KMS-11 (cell line): ENCODE results near the gene ZNF626.
"Not testable (repeated sequence)": the region's sequence is repeated elsewhere in the genome, so short reads cannot be mapped to it uniquely, and the experiment has no call there.

ENCODE experiments used
- H2AFZ ChIP-seq: fragments of 200-600 bp; sonication (generic); 2 replicates; pipeline ENCODE4 v1.6.1; 2016; ENCODE audit warnings: antibody characterized with exemption, mixed run types, low read depth
- H3K27ac ChIP-seq: fragments of 200-600 bp; sonication (generic); 2 replicates; pipeline ENCODE4 v1.6.1; 2016; ENCODE audit warnings: mild to moderate bottlenecking, mixed run types
- H3K27me3 ChIP-seq: fragments of 200-600 bp; sonication (generic); 2 replicates; pipeline ENCODE4 v1.6.1; 2017; ENCODE audit warnings: mild to moderate bottlenecking, low read depth, mixed run types, moderate library complexity; ENCODE audit not compliant: insufficient read depth
- H3K36me3 ChIP-seq: fragments of 200-600 bp; sonication (generic); 2 replicates; pipeline ENCODE4 v1.6.1; 2017; ENCODE audit warnings: mild to moderate bottlenecking, mixed run types; ENCODE audit not compliant: insufficient read depth
- H3K4me1 ChIP-seq: fragments of 200-600 bp; sonication (generic); 2 replicates; pipeline ENCODE4 v1.6.1; 2016; ENCODE audit warnings: mild to moderate bottlenecking, low read depth, mixed run types; ENCODE audit not compliant: poor library complexity, severe bottlenecking
- H3K4me2 ChIP-seq: fragments of 200-600 bp; sonication (generic); 2 replicates; pipeline ENCODE4 v1.7.0; 2016; ENCODE audit warnings: mild to moderate bottlenecking, mixed run types
- H3K4me3 ChIP-seq: fragments of 200-600 bp; sonication (generic); IDR thresholded peaks from 2 replicates; pipeline ENCODE4 v1.6.1; 2017; ENCODE audit warnings: low read depth, low read length, mixed read lengths; ENCODE audit not compliant: insufficient read depth
- H3K79me2 ChIP-seq: fragments of 200-600 bp; sonication (generic); 2 replicates; pipeline ENCODE4 v1.6.1; 2016; ENCODE audit warnings: low read depth, mixed run types; ENCODE audit not compliant: insufficient read depth
- H3K9ac ChIP-seq: fragments of 200-600 bp; sonication (generic); 2 replicates; pipeline ENCODE4 v1.6.1; 2016; ENCODE audit warnings: mild to moderate bottlenecking, mixed run types
- H4K20me1 ChIP-seq: fragments of 200-600 bp; sonication (generic); 2 replicates; pipeline ENCODE4 v1.6.1; 2016; ENCODE audit warnings: mild to moderate bottlenecking, mixed run types; ENCODE audit not compliant: insufficient read depth
- TF ChIP-seq, protein P1 (sequence below): fragments of 200-600 bp; sonication (generic); conservative IDR thresholded peaks from 2 replicates; pipeline ENCODE4 v1.6.1; 2017; ENCODE audit warnings: low read depth, mild to moderate bottlenecking, antibody characterized with exemption, low read length, moderate library complexity, mixed read lengths

The ZNF626 gene

DNA sequence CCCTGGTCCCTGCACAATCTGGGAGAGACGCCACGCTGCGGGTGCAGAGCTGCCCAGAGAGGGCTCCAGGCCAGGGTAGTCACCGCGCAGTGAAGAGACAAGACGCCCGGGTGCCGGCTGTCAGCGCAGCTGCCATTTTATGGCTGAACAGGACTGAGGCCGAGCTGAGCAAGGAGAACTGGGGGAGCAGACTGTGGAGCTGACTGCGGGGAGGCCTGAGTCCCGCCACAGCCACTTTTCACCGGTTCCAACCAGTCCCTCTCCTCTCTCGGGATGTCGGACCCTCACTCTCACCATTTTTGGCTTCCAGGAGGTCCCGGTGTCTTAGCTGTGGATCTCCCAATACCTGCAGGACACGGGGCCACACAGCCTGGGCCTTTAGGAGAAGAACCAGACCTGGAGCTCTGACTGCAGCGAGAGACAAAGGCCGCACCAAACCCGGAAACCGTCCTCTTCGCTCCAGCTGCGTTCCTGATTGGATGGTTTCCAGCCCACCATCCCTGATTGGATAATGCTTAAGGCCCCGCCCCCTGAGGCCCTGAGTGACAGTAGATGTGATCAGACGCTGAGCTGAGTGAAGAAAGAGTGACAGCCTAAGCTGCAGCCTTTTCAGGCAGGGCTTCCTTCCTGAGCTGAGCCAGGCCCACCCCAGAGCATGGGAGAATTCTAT is at the start of gene ZNF626:
Gene ZNF626, minus strand, starts transcription at position 422 of the 670 bp plus-strand sequence. Its CDS starts 125 bp downstream, at position 297.
- Histone ChIP-seq H2AFZ (no peak within 1 kb of the TSS), H4K20me1 (no peaks in the 10 kb centered on the region), H3K27me3 (no peaks in the 10 kb centered on the region), H3K79me2 (no peaks in the 10 kb centered on the region), H3K27ac (no peak within 1 kb of the TSS), H3K36me3 (no peaks in the 10 kb centered on the region), H3K4me1 (no peaks in the 10 kb centered on the region), H3K9ac (no peak within 1 kb of the TSS), H3K4me3 (no peak within 1 kb of the TSS), H3K4me2 (no peak within 1 kb of the TSS)
- TF ChIP-seq, protein P1, sequence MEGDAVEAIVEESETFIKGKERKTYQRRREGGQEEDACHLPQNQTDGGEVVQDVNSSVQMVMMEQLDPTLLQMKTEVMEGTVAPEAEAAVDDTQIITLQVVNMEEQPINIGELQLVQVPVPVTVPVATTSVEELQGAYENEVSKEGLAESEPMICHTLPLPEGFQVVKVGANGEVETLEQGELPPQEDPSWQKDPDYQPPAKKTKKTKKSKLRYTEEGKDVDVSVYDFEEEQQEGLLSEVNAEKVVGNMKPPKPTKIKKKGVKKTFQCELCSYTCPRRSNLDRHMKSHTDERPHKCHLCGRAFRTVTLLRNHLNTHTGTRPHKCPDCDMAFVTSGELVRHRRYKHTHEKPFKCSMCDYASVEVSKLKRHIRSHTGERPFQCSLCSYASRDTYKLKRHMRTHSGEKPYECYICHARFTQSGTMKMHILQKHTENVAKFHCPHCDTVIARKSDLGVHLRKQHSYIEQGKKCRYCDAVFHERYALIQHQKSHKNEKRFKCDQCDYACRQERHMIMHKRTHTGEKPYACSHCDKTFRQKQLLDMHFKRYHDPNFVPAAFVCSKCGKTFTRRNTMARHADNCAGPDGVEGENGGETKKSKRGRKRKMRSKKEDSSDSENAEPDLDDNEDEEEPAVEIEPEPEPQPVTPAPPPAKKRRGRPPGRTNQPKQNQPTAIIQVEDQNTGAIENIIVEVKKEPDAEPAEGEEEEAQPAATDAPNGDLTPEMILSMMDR = no peak

DNA sequence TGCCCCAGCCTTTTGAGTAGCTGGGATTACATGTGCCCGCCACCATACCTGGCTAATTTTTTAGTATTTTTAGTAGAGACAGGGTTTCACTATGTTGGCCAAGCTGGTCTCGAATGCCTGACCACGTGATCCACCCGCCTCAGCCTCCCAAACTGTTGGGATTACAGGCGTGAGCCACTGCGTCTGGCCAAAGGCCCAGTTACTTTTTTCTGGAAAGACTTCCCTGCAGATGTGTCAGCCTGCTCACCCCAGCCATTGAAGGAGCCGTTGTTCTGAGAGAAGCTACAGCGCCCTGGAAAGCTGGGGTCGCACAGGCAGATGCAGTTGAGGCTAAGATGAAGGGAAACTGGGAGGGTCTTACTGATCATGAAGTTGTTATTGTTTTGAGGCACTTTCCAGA is 7.9 kb upstream of the ZNF626 start:
- Histone ChIP-seq H3K27ac (no peak overlapping the region), H3K4me2 (no peak overlapping the region), H2AFZ (no peak overlapping the region), H3K79me2 (no peaks in the 10 kb centered on the region), H3K9ac (no peak overlapping the region), H3K27me3 (no peaks in the 10 kb centered on the region), H3K4me3 (no peak overlapping the region), H3K36me3 (no peaks in the 10 kb centered on the region), H4K20me1 (no peaks in the 10 kb centered on the region), H3K4me1 (no peaks in the 10 kb centered on the region)
- TF ChIP-seq, protein P1 = no peak

DNA sequence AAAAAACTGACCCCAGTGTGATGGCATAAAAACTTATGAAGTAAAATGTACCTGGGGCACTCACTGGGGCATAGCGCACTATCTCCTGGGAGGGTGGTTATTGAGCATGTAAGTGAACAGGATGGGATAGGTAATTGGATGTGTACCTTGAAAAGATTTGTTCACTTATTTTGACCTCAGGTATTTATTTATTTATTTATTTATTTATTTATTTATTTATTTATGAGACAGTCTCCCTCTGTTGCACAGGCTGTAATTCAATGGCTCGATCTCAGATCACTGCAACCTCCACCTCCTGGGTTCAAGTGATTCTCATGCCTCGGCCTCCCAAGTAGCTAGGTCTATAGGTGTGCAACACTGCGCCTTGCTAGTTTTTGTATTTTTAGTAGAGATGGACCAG is 5.9 kb upstream of the ZNF626 start:
- no peaks in the 10 kb centered on the region for H3K36me3 ChIP-seq
- H3K4me1 ChIP-seq = no peaks in the 10 kb centered on the region
- H3K4me3 ChIP-seq = no peak overlapping the region
- H3K79me2 ChIP-seq = no peaks in the 10 kb centered on the region
- no peaks in the 10 kb centered on the region for H3K27me3 ChIP-seq
- H2AFZ ChIP-seq = no peak overlapping the region
- no peaks in the 10 kb centered on the region for H4K20me1 ChIP-seq
- H3K9ac ChIP-seq = no peak overlapping the region
- H3K27ac ChIP-seq = no peak overlapping the region
- TF ChIP-seq, protein P1 = no peak
- H3K4me2 ChIP-seq = no peak overlapping the region

DNA sequence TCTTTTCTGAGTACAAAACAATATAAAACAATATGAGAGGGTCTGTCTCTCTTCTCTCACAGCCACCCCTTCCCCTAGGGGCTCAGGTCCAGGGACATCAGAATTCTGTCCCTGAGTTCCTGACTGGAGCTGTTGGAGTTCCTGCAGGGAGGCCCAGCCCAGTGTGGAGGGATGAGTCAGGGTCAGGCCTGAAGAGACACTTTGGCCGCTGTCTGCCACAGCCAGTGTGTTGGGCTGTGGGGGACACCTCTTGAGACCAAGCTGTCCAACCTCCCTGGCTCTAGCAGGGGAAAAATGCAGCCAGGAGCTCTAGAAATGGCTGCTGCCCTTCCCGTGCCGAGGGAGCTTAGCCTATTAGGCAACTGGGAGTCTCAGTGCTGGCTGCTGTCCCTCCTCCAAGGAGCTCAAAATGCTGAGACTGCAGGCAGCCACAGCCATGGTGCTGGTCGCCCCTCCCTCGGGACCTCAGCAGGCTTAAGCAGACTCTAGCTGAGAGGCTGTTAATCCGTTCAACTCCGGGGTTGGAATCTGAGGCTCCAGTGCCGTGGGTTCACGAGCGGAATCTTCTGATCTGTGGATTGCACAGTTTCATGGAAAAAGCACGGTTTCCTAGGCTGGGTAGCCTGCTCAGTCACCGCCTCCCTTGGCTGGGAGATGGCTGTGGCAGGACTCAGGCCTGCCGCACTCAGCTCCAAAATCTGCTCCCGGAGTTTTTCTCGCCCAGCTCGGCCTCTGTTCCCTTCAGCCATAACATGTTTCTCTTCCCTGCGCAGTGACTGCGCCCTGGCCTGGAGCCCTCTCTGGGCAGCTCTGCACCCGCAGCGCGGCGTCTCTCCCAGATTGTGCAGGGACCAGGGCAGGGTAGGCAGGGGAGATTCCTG is 3.8 kb upstream of the ZNF626 start:
- Histone ChIP-seq H3K4me1 (no peaks in the 10 kb centered on the region), H3K27me3 (no peaks in the 10 kb centered on the region), H3K27ac (no peak overlapping the region), H3K79me2 (no peaks in the 10 kb centered on the region), H3K4me3 (no peak overlapping the region), H3K36me3 (no peaks in the 10 kb centered on the region), H4K20me1 (no peaks in the 10 kb centered on the region), H2AFZ (no peak overlapping the region), H3K9ac (no peak overlapping the region), H3K4me2 (no peak overlapping the region)
- TF ChIP-seq, protein P1 = no peak

DNA sequence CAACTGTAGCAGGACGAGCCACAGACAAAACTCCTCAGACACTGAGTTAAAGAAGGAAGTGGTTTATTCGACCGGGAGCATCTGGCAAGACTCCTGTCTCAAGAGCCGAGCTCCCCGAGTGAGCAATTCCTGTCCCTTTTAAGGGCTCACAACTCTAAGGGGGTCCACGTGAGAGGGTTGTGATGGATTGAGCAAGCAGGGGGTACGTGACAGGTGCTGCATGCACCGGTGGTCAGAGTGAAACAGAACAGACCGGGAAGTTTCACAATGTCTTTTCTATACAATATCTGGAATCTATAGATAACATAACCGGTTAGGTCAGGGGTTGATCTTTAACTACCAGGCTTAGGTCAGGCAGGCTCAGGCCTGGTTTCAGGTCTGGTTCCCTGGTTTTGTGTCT is 3.1 kb upstream of the ZNF626 start:
- H3K4me2 ChIP-seq, H3K9ac ChIP-seq, H4K20me1 ChIP-seq, H3K27ac ChIP-seq, H3K79me2 ChIP-seq, H3K4me1 ChIP-seq, H2AFZ ChIP-seq, H3K27me3 ChIP-seq, H3K36me3 ChIP-seq, H3K4me3 ChIP-seq: not testable (repeated sequence)
